ENCODE data around the gene NPY2R. TPM values are rescaled to one million over a fixed set of nuclear protein-coding genes. Genes with fewer than 3 reads are reported as not detected.

Gene NPY2R, protein sequence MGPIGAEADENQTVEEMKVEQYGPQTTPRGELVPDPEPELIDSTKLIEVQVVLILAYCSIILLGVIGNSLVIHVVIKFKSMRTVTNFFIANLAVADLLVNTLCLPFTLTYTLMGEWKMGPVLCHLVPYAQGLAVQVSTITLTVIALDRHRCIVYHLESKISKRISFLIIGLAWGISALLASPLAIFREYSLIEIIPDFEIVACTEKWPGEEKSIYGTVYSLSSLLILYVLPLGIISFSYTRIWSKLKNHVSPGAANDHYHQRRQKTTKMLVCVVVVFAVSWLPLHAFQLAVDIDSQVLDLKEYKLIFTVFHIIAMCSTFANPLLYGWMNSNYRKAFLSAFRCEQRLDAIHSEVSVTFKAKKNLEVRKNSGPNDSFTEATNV
- total RNA-seq, result not detected in 2 replicates

DNA sequence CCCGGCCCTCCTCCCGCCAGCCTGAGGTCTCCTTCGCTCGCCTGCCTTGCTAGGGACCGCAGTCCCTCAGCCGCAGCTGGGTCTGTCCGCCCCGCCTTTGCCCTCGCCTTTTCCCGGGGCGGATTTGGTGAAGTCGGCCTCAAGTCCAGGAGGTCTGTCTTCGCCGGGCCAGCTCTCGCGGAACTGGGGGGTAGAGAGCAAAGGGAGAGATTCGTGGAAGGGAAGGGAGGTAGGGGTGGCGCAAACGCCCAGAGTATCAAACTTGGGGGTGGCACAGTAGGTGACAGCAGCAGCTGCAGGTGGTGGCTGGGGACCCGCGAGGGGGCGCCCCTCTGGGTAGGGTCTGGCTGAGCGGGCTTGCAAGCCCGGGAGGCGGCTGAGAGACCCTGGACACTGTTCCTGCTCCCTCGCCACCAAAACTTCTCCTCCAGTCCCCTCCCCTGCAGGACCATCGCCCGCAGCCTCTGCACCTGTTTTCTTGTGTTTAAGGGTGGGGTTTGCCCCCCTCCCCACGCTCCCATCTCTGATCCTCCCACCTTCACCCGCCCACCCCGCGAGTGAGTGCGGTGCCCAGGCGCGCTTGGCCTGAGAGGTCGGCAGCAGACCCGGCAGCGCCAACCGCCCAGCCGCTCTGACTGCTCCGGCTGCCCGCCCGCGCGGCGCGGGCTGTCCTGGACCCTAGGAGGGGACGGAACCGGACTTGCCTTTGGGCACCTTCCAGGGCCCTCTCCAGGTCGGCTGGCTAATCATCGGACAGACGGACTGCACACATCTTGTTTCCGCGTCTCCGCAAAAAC, at the start of gene NPY2R:
TSS of gene NPY2R (plus strand) at position 379 of the 797 bp plus-strand sequence. CDS start 5,304 bp downstream, outside the sequence.

Other genes with a start within 250 kb of the NPY2R start
- 0.22 and 0.40 TPM in 2 replicates for gene MAP9, start 168.3 kb downstream of the NPY2R start, total RNA-seq

Measured in thoracic aorta endothelial cell (primary cell).